IPS DF 6.9 (cell line): ENCODE measurements around the gene PNPLA8.

Source experiments
- DNase-seq: peaks from one replicate; pipeline ENCODE4 v3.0.0-alpha.2; 2013; ENCODE audit warnings: low read depth, low spot score
- H3K27ac ChIP-seq: one replicate; pipeline ENCODE4 v1.5.1; 2013; ENCODE audit warnings: low read length, control low read depth
- H3K27me3 ChIP-seq: 2 replicates; pipeline ENCODE4 v1.6.1; 2013; ENCODE audit warnings: mild to moderate bottlenecking, low read length; ENCODE audit not compliant: control insufficient read depth, insufficient read depth
- H3K36me3 ChIP-seq: 2 replicates; pipeline ENCODE4 v1.6.1; 2013; ENCODE audit warnings: low read length; ENCODE audit not compliant: control insufficient read depth, insufficient read depth
- H3K4me1 ChIP-seq: 2 replicates; pipeline ENCODE4 v1.6.1; 2013; ENCODE audit warnings: low read length; ENCODE audit not compliant: control insufficient read depth, insufficient read depth
- H3K4me3 ChIP-seq: 2 replicates; pipeline ENCODE4 v1.5.1; 2013; ENCODE audit warnings: mild to moderate bottlenecking, low read length
- H3K9me3 ChIP-seq: 2 replicates; pipeline ENCODE4 v1.6.1; 2013; ENCODE audit warnings: low read length, inconsistent platforms; ENCODE audit not compliant: control insufficient read depth, insufficient read depth
- WGBS: extraction: QIAGEN DNeasy Blood & Tissue Kit; methylation state at CpG from one replicate; pipeline ENCODE4 v1.1.7; 2013; ENCODE audit warnings: mixed read lengths, missing lambda C conversion rate; ENCODE audit not compliant: insufficient read length, insufficient coverage; 5-methylcytosine and 5-hydroxymethylcytosine counted together

PNPLA8 gene

GRCh38 chr7:108456845-108457540 lies 68.9 kb downstream of the PNPLA8 start:
- H3K4me3 ChIP-seq: peak overlapping the region; percentile 92; the same call in 1 of the 2 replicates
- no peak overlapping the region for H3K27ac ChIP-seq
- peaks cover 20% of the 10 kb centered on the region; the same call in 1 of the 2 replicates for H3K27me3 ChIP-seq
- WGBS: no CpG with 5 or more reads among the region's 19 CpGs
- H3K36me3 ChIP-seq: no peaks in the 10 kb centered on the region
- peaks cover 3% of the 10 kb centered on the region; the same call in 1 of the 2 replicates for H3K4me1 ChIP-seq
- H3K9me3 ChIP-seq: no peaks in the 10 kb centered on the region
- no peak for DNase-seq

GRCh38 chr7:108455998-108456677 lies 69.8 kb downstream of the PNPLA8 start, which contains the start of gene NRCAM:
NRCAM (minus strand) TSS chr7:108456436; CDS start chr7:108240064, 216,372 bp downstream.
- peak; percentile 60 for DNase-seq
- H3K27me3 ChIP-seq: peaks cover 20% of the 10 kb centered on the region; the same call in 1 of the 2 replicates
- H3K4me1 ChIP-seq: peaks cover 3% of the 10 kb centered on the region; the same call in 1 of the 2 replicates
- H3K4me3 ChIP-seq: peak within 1 kb of the TSS; percentile 92
- no CpG with 5 or more reads among the region's 81 CpGs for WGBS
- no peaks in the 10 kb centered on the region for H3K9me3 ChIP-seq
- no peaks in the 10 kb centered on the region for H3K36me3 ChIP-seq
- no peak within 1 kb of the TSS for H3K27ac ChIP-seq

- no CpG with 5 or more reads among the region's 47 CpGs for WGBS
- H3K27ac ChIP-seq: no peak overlapping the region
- H3K9me3 ChIP-seq: no peaks in the 10 kb centered on the region
- H3K36me3 ChIP-seq: no peaks in the 10 kb centered on the region
- H3K27me3 ChIP-seq: peaks cover 20% of the 10 kb centered on the region; the same call in 1 of the 2 replicates
- H3K4me3 ChIP-seq: peak overlapping the region; percentile 92
- peaks cover 3% of the 10 kb centered on the region; the same call in 1 of the 2 replicates for H3K4me1 ChIP-seq
- DNase-seq: no peak
These were observed 70.4 kb downstream of the PNPLA8 start for GRCh38 chr7:108455551-108455997.

DNA sequence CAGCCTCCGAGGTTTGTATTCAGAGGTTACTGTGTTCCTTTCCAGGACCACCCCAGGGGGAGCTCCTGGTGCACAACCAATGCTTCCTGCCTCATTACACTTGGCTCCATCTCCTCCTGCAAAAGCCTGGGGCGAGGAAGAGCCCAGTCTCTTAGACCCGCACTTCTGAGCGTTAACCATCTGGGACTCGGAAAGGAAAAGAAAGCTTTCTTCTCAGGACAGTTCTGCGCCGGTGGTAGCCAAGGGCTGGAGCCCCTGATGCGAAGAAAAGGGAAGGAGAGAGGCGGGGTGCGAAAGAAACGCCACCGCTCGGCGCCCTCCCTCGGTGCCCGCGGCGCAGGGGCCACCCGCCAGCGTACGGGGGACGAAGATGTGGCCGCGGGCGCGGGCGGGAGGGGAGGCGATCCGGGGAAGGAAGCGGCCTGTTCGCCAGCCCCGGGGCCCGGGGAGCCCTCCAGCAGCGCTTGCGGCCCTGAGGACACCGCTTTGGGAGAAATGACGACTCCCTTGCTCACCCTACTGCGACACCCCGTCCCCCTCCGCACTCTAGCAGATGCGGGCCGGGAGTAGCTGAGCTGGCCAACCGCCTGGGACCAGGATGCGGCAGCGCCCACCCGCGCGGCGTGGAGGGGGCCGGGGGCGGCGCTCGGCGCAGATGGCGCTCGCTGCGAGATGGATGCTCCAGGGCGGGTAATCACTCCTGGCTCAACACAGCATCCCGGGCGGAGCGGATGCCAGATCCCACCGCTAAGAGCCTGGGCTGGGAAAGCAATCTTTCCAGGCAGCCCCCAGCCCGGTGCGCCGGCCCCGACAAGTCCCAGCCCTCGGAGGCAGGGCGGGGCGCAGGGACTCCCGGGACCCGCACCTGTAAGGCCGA lies 71.0 kb downstream of the PNPLA8 start:
- H3K27ac ChIP-seq: no peak overlapping the region
- H3K36me3 ChIP-seq: no peaks in the 10 kb centered on the region
- no peak for DNase-seq
- H3K9me3 ChIP-seq: no peaks in the 10 kb centered on the region
- no CpG with 5 or more reads among the region's 72 CpGs for WGBS
- H3K27me3 ChIP-seq: peaks cover 20% of the 10 kb centered on the region; the same call in 1 of the 2 replicates
- H3K4me3 ChIP-seq: peak overlapping the region; percentile 92
- H3K4me1 ChIP-seq: peaks cover 3% of the 10 kb centered on the region; the same call in 1 of the 2 replicates

- peaks cover 20% of the 10 kb centered on the region; the same call in 1 of the 2 replicates for H3K27me3 ChIP-seq
- H3K4me3 ChIP-seq: peak overlapping the region; percentile 92; the same call in 1 of the 2 replicates
- no CpG with 5 or more reads among the region's 4 CpGs for WGBS
- peaks cover 3% of the 10 kb centered on the region; the same call in 1 of the 2 replicates for H3K4me1 ChIP-seq
- no peak for DNase-seq
- no peak overlapping the region for H3K27ac ChIP-seq
- H3K36me3 ChIP-seq: no peaks in the 10 kb centered on the region
- no peaks in the 10 kb centered on the region for H3K9me3 ChIP-seq
These were observed 71.6 kb downstream of the PNPLA8 start for GRCh38 chr7:108454317-108454673.

GRCh38 chr7:108453320-108453719 lies 72.6 kb downstream of the PNPLA8 start:
- no peak overlapping the region for H3K27ac ChIP-seq
- no peaks in the 10 kb centered on the region for H3K9me3 ChIP-seq
- H3K27me3 ChIP-seq: peaks cover 20% of the 10 kb centered on the region; the same call in 1 of the 2 replicates
- WGBS: no CpG with 5 or more reads among the region's 4 CpGs
- peaks cover 3% of the 10 kb centered on the region; the same call in 1 of the 2 replicates for H3K4me1 ChIP-seq
- no peak for DNase-seq
- H3K36me3 ChIP-seq: no peaks in the 10 kb centered on the region
- no peak overlapping the region for H3K4me3 ChIP-seq

GRCh38 chr7:108452707-108453106 lies 73.2 kb downstream of the PNPLA8 start:
- peaks cover 3% of the 10 kb centered on the region; the same call in 1 of the 2 replicates for H3K4me1 ChIP-seq
- no peaks in the 10 kb centered on the region for H3K9me3 ChIP-seq
- no peak overlapping the region for H3K27ac ChIP-seq
- no peak for DNase-seq
- H3K27me3 ChIP-seq: peaks cover 16% of the 10 kb centered on the region; the same call in 1 of the 2 replicates
- no CpG with 5 or more reads among the region's 2 CpGs for WGBS
- no peaks in the 10 kb centered on the region for H3K36me3 ChIP-seq
- no peak overlapping the region for H3K4me3 ChIP-seq

GRCh38 chr7:108451296-108451848 lies 74.6 kb downstream of the PNPLA8 start:
- Histone ChIP-seq H3K4me3 (no peak overlapping the region), H3K27me3 (peaks cover 10% of the 10 kb centered on the region; the same call in 1 of the 2 replicates), H3K27ac (no peak overlapping the region), H3K36me3 (no peaks in the 10 kb centered on the region), H3K9me3 (no peaks in the 10 kb centered on the region), H3K4me1 (peaks cover 1% of the 10 kb centered on the region; the same call in 1 of the 2 replicates)
- no CpG with 5 or more reads among the region's 2 CpGs for WGBS
- no peak for DNase-seq

DNA sequence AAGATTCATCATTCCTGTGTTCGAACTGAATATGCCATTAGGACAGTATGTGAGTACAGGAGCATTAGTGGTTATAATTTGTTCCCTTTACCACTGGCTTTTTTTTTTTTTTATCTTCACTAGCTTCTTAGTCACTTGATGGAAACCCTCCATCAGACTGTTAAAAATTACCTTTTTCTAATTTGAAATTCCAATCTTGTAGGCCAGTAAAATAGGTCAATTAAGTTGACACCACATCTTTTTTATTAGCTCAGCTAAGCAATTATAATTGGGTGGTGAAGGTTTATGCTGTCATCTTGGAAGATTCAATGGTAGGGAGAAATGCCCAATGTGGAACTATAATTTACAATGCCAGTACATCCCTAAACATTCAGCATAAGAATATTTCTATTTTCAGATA lies 75.8 kb downstream of the PNPLA8 start:
- WGBS: no CpG with 5 or more reads among the region's 1 CpG

More for the DNA sequence above, 75.8 kb downstream of the PNPLA8 start:
- Histone ChIP-seq H3K9me3 (no peaks in the 10 kb centered on the region), H3K36me3 (no peaks in the 10 kb centered on the region), H3K27ac (no peak overlapping the region), H3K27me3 (peaks cover 8% of the 10 kb centered on the region; the same call in 1 of the 2 replicates), H3K4me1 (peaks cover 1% of the 10 kb centered on the region; the same call in 1 of the 2 replicates), H3K4me3 (no peak overlapping the region)
- no peak for DNase-seq
